ENCODE results near the gene MEGF11. TPM values are rescaled to one million over a fixed set of nuclear protein-coding genes. Genes with fewer than 3 reads are reported as not detected.

The MEGF11 gene
- polyA plus RNA-seq, 1 of the 3 experiments (the other 2 are of a cell fraction), result not detected

- no peak for TF ChIP-seq GATA2 (CRISPR knock-in tag; IDR thresholded peaks at IDR 0.05)
- no peak for TF ChIP-seq CHD2 (IDR thresholded peaks at IDR 0.05; ENCODE audit: low read length, partially characterized antibody)
- TF ChIP-seq EZH2phosphoT487 (IDR thresholded peaks at IDR 0.05; ENCODE audit: borderline replicate concordance, low read depth), result no peak
- no peak for TF ChIP-seq MXI1 (IDR thresholded peaks at IDR 0.05; ENCODE audit: low read depth, low read length)
These were observed 210.3 kb downstream of the MEGF11 start (continued) for GRCh38 chr15:66043264-66043663.

- CTCF ChIA-PET, result interaction anchor here (0.6 to 1.1 kb wide), 2 partner anchors 18 to 191 kb away, joined by 3 read pairs; no protein-coding TSS in a partner anchor
- H3K9ac ChIP-seq, result no peak overlapping the region
- no peaks in the 10 kb centered on the region for H3K9me3 ChIP-seq
- H3K27me3 ChIP-seq (ENCODE audit: insufficient read depth), result peaks cover 5% of the 10 kb centered on the region; the same call in 1 of the 2 replicates
- H3K4me3 ChIP-seq (ENCODE audit: low read depth in 2 of 2, low read length in 1 of 2), result no peak overlapping the region
- no peaks in the 10 kb centered on the region for H3K79me2 ChIP-seq (ENCODE audit: insufficient read depth)
- no peaks in the 10 kb centered on the region for H3K9me2 ChIP-seq
- H3K4me1 ChIP-seq (ENCODE audit: control insufficient read depth in 1 of 2, insufficient read depth in 2 of 2, low read depth in 1 of 2, low read length in 1 of 2), result peaks cover 0 to 15% of the 10 kb centered on the region in 2 experiments; a peak in 1 of 4 replicates
- H2AFZ ChIP-seq (ENCODE audit: low read depth), result no peak overlapping the region
- H3K27ac ChIP-seq (ENCODE audit: low read depth in 2 of 2, low read length in 1 of 2), result no peak overlapping the region
- H3K36me3 ChIP-seq (replicated peaks in 1 of 2; ENCODE audit: control insufficient read depth in 1 of 2, insufficient read depth in 2 of 2, low read length in 1 of 2), result no peaks in the 10 kb centered on the region
- no peaks in the 10 kb centered on the region for H3F3A ChIP-seq (replicated peaks; ENCODE audit: insufficient read depth)
- WGBS (ENCODE audit: low lambda C conversion rate), result 78% methylated on average over 5 of the region's 5 CpGs
- TF ChIP-seq EZH2phosphoT487 (IDR thresholded peaks at IDR 0.05; ENCODE audit: borderline replicate concordance, low read depth) (no peak), ELF1 (IDR thresholded peaks at IDR 0.05) (no peak), MEF2A (IDR thresholded peaks at IDR 0.05; ENCODE audit: borderline replicate concordance, low read depth) (no peak), GABPA (IDR thresholded peaks at IDR 0.05; ENCODE audit: low read depth) (no peak), TCF12 (IDR thresholded peaks at IDR 0.05) (no peak), JUND (IDR thresholded peaks at IDR 0.05) (no peak), TAF1 (IDR thresholded peaks at IDR 0.05; ENCODE audit: borderline replicate concordance, low read depth, low read length) (no peak), RAD21 (IDR thresholded peaks at IDR 0.05; ENCODE audit: low read length) (no peak), POLR2AphosphoS5 (IDR thresholded peaks at IDR 0.05; ENCODE audit: low read depth, low read length) (no peak), SMC3 (IDR thresholded peaks at IDR 0.05; ENCODE audit: low read depth, low read length) (no peak), FOSL2 (IDR thresholded peaks at IDR 0.05; ENCODE audit: borderline replicate concordance, low read depth) (no peak), REST (IDR thresholded peaks at IDR 0.05; ENCODE audit: low read depth, low read length) (no peak), FOXM1 (IDR thresholded peaks at IDR 0.05; ENCODE audit: low read depth) (no peak), CTCF (IDR thresholded peaks at IDR 0.05) (no peak), RCOR1 (IDR thresholded peaks at IDR 0.05; ENCODE audit: low read length) (no peak), RFX5 (IDR thresholded peaks at IDR 0.05; ENCODE audit: low read length) (no peak), RXRA (IDR thresholded peaks at IDR 0.05; ENCODE audit: borderline replicate concordance, low read depth) (no peak), ZBTB33 (IDR thresholded peaks at IDR 0.05; ENCODE audit: borderline replicate concordance, low read depth) (no peak)
- TF ChIP-seq, protein P1, sequence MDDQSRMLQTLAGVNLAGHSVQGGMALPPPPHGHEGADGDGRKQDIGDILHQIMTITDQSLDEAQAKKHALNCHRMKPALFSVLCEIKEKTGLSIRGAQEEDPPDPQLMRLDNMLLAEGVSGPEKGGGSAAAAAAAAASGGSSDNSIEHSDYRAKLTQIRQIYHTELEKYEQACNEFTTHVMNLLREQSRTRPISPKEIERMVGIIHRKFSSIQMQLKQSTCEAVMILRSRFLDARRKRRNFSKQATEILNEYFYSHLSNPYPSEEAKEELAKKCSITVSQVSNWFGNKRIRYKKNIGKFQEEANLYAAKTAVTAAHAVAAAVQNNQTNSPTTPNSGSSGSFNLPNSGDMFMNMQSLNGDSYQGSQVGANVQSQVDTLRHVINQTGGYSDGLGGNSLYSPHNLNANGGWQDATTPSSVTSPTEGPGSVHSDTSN (IDR thresholded peaks at IDR 0.05), result no peak
- TF ChIP-seq, protein P2, sequence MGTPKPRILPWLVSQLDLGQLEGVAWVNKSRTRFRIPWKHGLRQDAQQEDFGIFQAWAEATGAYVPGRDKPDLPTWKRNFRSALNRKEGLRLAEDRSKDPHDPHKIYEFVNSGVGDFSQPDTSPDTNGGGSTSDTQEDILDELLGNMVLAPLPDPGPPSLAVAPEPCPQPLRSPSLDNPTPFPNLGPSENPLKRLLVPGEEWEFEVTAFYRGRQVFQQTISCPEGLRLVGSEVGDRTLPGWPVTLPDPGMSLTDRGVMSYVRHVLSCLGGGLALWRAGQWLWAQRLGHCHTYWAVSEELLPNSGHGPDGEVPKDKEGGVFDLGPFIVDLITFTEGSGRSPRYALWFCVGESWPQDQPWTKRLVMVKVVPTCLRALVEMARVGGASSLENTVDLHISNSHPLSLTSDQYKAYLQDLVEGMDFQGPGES (IDR thresholded peaks at IDR 0.05; ENCODE audit: low read depth, low read length), result no peak
- H4K20me1 ChIP-seq (ENCODE audit: insufficient read depth), result no peaks in the 10 kb centered on the region
- H3K4me2 ChIP-seq, result no peak overlapping the region
- no peak for DNase-seq
- POLR2A ChIA-PET, result no interaction called here
These were observed 210.9 kb downstream of the MEGF11 start for GRCh38 chr15:66042624-66043023.
